Neural cell (in vitro differentiated cells): ENCODE data around the gene NOTUM.

ENCODE experiments used
- EP300 ChIP-seq: fragments of 450-650 bp; conservative IDR thresholded peaks from 2 replicates; pipeline ENCODE4 v1.6.1; 2014; ENCODE audit warnings: antibody characterized with exemption, mild to moderate bottlenecking, moderate library complexity; ENCODE audit not compliant: poor library complexity, severe bottlenecking
- EZH2 ChIP-seq: fragments of 200-600, 300-800 bp; shearing (Covaris generic), sonication (generic); IDR thresholded peaks from 2 replicates; pipeline ENCODE4 v1.6.1; 2014; ENCODE audit warnings: antibody characterized with exemption, low read length, borderline replicate concordance, mild to moderate bottlenecking; ENCODE audit not compliant: insufficient read depth, poor library complexity, severe bottlenecking
- MXI1 ChIP-seq: fragments of 450-650 bp; conservative IDR thresholded peaks from 2 replicates; pipeline ENCODE4 v1.6.1; 2014; ENCODE audit warnings: antibody characterized with exemption, mild to moderate bottlenecking; ENCODE audit not compliant: poor library complexity, severe bottlenecking
- POLR2AphosphoS5 ChIP-seq: IDR thresholded peaks from 2 replicates; pipeline ENCODE4 v1.6.1; 2012
- TAF1 ChIP-seq: IDR thresholded peaks from 2 replicates; pipeline ENCODE4 v1.6.1; 2012; ENCODE audit warnings: low read depth
- TF ChIP-seq, protein P1 (sequence below): fragments of 450-650 bp; IDR thresholded peaks from 2 replicates; pipeline ENCODE4 v1.5.1; 2014; ENCODE audit warnings: antibody characterized with exemption, mild to moderate bottlenecking, moderate library complexity; ENCODE audit not compliant: poor library complexity, severe bottlenecking
- TF ChIP-seq, protein P2 (sequence below): IDR thresholded peaks from 2 replicates; pipeline ENCODE4 v1.6.1; 2012; ENCODE audit warnings: borderline replicate concordance

DNA sequence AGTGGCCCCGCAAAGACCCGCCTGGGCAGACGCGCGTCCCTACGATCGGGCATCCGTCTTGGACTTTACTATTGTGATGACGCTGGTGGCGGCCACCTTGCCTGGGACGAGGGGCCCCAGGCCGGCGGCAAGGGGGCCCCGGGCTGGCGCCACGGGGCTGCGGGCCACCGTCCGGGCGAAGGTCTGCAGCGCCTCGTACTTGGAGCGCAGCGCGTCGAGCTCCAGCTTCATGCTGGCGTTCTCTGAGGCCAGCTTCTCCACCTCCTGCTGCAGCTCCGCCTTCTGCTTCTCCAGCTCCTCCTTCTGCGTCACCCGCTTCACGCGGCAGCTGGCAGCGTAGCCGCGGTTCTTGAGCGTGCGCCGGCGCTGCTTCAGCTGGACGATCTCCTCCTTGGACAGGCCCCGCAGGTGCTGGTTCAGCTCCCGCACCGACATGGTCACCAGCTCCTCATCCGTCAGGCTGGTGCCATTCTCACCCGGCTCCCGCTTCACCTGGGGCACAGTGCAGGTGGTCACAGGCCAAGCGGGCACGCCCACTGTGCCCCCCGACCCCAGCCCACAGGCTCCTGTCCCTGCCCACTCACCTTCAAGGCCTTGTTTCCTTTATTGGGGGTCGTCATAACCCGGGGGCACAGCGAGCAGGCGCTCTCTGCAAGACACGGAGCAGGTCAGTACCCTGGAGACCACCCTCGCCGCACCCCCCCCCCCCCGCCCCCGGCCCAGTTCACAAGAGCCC lies 38.3 kb downstream of the NOTUM start:
- TF ChIP-seq, protein P1, sequence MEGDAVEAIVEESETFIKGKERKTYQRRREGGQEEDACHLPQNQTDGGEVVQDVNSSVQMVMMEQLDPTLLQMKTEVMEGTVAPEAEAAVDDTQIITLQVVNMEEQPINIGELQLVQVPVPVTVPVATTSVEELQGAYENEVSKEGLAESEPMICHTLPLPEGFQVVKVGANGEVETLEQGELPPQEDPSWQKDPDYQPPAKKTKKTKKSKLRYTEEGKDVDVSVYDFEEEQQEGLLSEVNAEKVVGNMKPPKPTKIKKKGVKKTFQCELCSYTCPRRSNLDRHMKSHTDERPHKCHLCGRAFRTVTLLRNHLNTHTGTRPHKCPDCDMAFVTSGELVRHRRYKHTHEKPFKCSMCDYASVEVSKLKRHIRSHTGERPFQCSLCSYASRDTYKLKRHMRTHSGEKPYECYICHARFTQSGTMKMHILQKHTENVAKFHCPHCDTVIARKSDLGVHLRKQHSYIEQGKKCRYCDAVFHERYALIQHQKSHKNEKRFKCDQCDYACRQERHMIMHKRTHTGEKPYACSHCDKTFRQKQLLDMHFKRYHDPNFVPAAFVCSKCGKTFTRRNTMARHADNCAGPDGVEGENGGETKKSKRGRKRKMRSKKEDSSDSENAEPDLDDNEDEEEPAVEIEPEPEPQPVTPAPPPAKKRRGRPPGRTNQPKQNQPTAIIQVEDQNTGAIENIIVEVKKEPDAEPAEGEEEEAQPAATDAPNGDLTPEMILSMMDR = no peak
- TF ChIP-seq, protein P2, sequence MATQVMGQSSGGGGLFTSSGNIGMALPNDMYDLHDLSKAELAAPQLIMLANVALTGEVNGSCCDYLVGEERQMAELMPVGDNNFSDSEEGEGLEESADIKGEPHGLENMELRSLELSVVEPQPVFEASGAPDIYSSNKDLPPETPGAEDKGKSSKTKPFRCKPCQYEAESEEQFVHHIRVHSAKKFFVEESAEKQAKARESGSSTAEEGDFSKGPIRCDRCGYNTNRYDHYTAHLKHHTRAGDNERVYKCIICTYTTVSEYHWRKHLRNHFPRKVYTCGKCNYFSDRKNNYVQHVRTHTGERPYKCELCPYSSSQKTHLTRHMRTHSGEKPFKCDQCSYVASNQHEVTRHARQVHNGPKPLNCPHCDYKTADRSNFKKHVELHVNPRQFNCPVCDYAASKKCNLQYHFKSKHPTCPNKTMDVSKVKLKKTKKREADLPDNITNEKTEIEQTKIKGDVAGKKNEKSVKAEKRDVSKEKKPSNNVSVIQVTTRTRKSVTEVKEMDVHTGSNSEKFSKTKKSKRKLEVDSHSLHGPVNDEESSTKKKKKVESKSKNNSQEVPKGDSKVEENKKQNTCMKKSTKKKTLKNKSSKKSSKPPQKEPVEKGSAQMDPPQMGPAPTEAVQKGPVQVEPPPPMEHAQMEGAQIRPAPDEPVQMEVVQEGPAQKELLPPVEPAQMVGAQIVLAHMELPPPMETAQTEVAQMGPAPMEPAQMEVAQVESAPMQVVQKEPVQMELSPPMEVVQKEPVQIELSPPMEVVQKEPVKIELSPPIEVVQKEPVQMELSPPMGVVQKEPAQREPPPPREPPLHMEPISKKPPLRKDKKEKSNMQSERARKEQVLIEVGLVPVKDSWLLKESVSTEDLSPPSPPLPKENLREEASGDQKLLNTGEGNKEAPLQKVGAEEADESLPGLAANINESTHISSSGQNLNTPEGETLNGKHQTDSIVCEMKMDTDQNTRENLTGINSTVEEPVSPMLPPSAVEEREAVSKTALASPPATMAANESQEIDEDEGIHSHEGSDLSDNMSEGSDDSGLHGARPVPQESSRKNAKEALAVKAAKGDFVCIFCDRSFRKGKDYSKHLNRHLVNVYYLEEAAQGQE = no peak
- TF ChIP-seq EZH2 = no peak
- TF ChIP-seq TAF1 = no peak
- no peak for TF ChIP-seq POLR2AphosphoS5
- TF ChIP-seq EP300 = no peak
- no peak for TF ChIP-seq MXI1
